ENCODE results near the gene FAM221A.
"Not testable (repeated sequence)": the region's sequence is repeated elsewhere in the genome, so short reads cannot be mapped to it uniquely, and the experiment has no call there.

FAM221A gene

GRCh38 chr7:23679898-23680413, at the start of gene FAM221A:
Gene FAM221A, plus strand, starts transcription at chr7:23680199. Its CDS starts 20 bp downstream, at chr7:23680219.
- no peak for FAIRE-seq

- FAIRE-seq: no peak
Observed at GRCh38 chr7:23633417-23633816, 46.6 kb upstream of the FAM221A start.

GRCh38 chr7:23645822-23646221, 34.2 kb upstream of the FAM221A start:
- FAIRE-seq: no peak

GRCh38 chr7:23653942-23654341, 26.1 kb upstream of the FAM221A start:
- FAIRE-seq: no peak

- FAIRE-seq: no peak
Observed at GRCh38 chr7:23654508-23654907, 25.5 kb upstream of the FAM221A start.

GRCh38 chr7:23655433-23655832, 24.6 kb upstream of the FAM221A start:
- no peak for FAIRE-seq

GRCh38 chr7:23658831-23659427, 21.1 kb upstream of the FAM221A start:
- FAIRE-seq: no peak

GRCh38 chr7:23661385-23661784, 18.6 kb upstream of the FAM221A start:
- no peak for FAIRE-seq

- FAIRE-seq: no peak
Observed at GRCh38 chr7:23662124-23662983, 17.6 kb upstream of the FAM221A start.

GRCh38 chr7:23662984-23663313, 17.1 kb upstream of the FAM221A start:
- no peak for FAIRE-seq

GRCh38 chr7:23664122-23664521, 15.9 kb upstream of the FAM221A start:
- FAIRE-seq: no peak

GRCh38 chr7:23672033-23672432, 8.0 kb upstream of the FAM221A start:
- FAIRE-seq: no peak

GRCh38 chr7:23680414-23681405, 711 bp downstream of the FAM221A start:
- no peak for FAIRE-seq

- not testable (repeated sequence) for FAIRE-seq
Observed at GRCh38 chr7:23684041-23684440, 4.0 kb downstream of the FAM221A start.

GRCh38 chr7:23685731-23686130, 5.7 kb downstream of the FAM221A start:
- no peak for FAIRE-seq

- FAIRE-seq: no peak
Observed at GRCh38 chr7:23687011-23687410, 7.0 kb downstream of the FAM221A start.

- no peak for FAIRE-seq
Observed at GRCh38 chr7:23689165-23689564, 9.2 kb downstream of the FAM221A start.

GRCh38 chr7:23691320-23691719, 11.3 kb downstream of the FAM221A start:
- FAIRE-seq: no peak

GRCh38 chr7:23693224-23693623, 13.2 kb downstream of the FAM221A start:
- no peak for FAIRE-seq

GRCh38 chr7:23696916-23697441, 17.0 kb downstream of the FAM221A start:
- FAIRE-seq: no peak

- no peak for FAIRE-seq
Observed at GRCh38 chr7:23698822-23699221, 18.8 kb downstream of the FAM221A start.

GRCh38 chr7:23700046-23700445, 20.0 kb downstream of the FAM221A start:
- no peak for FAIRE-seq
